Nephron (organoid): ENCODE measurements around the gene AP2M1.
A peak's percentile ranks its signal among the peaks of the same experiment; 100 is the strongest.

ENCODE experiments used
- H3K27ac Mint-ChIP-seq, 3 experiments: 2 replicates each; pipeline ENCODE4 v1.8.0; 2020; ENCODE audit warnings: mixed read lengths in 3 of 3, mild to moderate bottlenecking in 2 of 3, moderate library complexity in 1 of 3
- H3K27me3 Mint-ChIP-seq: 2 replicates; pipeline ENCODE4 v1.8.0; 2021; ENCODE audit warnings: low read depth, mild to moderate bottlenecking, moderate library complexity, mixed read lengths
- H3K36me3 Mint-ChIP-seq: 2 replicates; pipeline ENCODE4 v1.8.0; 2020; ENCODE audit warnings: low read depth, mixed read lengths
- H3K4me1 Mint-ChIP-seq: 2 replicates; pipeline ENCODE4 v1.8.0; 2020; ENCODE audit warnings: mixed read lengths
- H3K4me3 Mint-ChIP-seq, 3 experiments: 2 replicates each; pipeline ENCODE4 v1.8.0; 2020; ENCODE audit warnings: mild to moderate bottlenecking in 3 of 3, mixed read lengths in 3 of 3, moderate library complexity in 2 of 3
- H3K9me3 Mint-ChIP-seq: 2 replicates; pipeline ENCODE4 v1.8.0; 2020; ENCODE audit warnings: mixed read lengths
- CTCF ChIP-seq, 3 experiments: fragments of 200-600 bp; sonication (generic); IDR thresholded peaks; one replicate each; pipeline ENCODE4 v1.5.0; 2021; ENCODE audit warnings: antibody characterized with exemption in 3 of 3; ENCODE audit not compliant: unreplicated experiment in 3 of 3

AP2M1 gene

GRCh38 chr3:184174284-184174645, 390 bp upstream of the AP2M1 start:
- Mint-ChIP-seq H3K4me3 (peak overlapping the region; percentile 94 to 99 (median 97)), H3K27ac (peak overlapping the region; percentile 81 to 94 (median 93)), H3K9me3 (no peaks in the 10 kb centered on the region), H3K36me3 (peaks cover 43% of the 10 kb centered on the region), H3K27me3 (no peaks in the 10 kb centered on the region), H3K4me1 (peaks cover 40% of the 10 kb centered on the region)
- no peak for TF ChIP-seq CTCF (IDR thresholded peaks at IDR 0.05; ENCODE audit: unreplicated experiment in 3 of 3)

GRCh38 chr3:184175506-184175905, 851 bp downstream of the AP2M1 start:
- Mint-ChIP-seq H3K4me1 (peaks cover 40% of the 10 kb centered on the region), H3K27me3 (no peaks in the 10 kb centered on the region), H3K27ac (peak overlapping the region; percentile 84 to 94 (median 91)), H3K4me3 (peak overlapping the region; percentile 94 to 99 (median 97)), H3K36me3 (peaks cover 54% of the 10 kb centered on the region), H3K9me3 (no peaks in the 10 kb centered on the region)
- TF ChIP-seq CTCF (IDR thresholded peaks at IDR 0.05; ENCODE audit: unreplicated experiment in 3 of 3): no peak

- Mint-ChIP-seq H3K9me3 (no peaks in the 10 kb centered on the region), H3K4me1 (peaks cover 40% of the 10 kb centered on the region), H3K36me3 (peaks cover 55% of the 10 kb centered on the region), H3K4me3 (peak overlapping the region; percentile 94 to 99 (median 97)), H3K27ac (peak overlapping the region; percentile 91 to 94 (median 94)), H3K27me3 (no peaks in the 10 kb centered on the region)
- TF ChIP-seq CTCF (IDR thresholded peaks at IDR 0.05; ENCODE audit: unreplicated experiment in 3 of 3): no peak
These were observed 1.3 kb downstream of the AP2M1 start for GRCh38 chr3:184175981-184176376.

- H3K4me3 Mint-ChIP-seq: peak overlapping the region; percentile 94 to 99 (median 97)
- H3K36me3 Mint-ChIP-seq: peaks cover 55% of the 10 kb centered on the region
- H3K27me3 Mint-ChIP-seq: no peaks in the 10 kb centered on the region
- TF ChIP-seq CTCF (IDR thresholded peaks at IDR 0.05; ENCODE audit: unreplicated experiment in 3 of 3): no peak
- peak overlapping the region; percentile 91 to 94 (median 94) for H3K27ac Mint-ChIP-seq
- H3K9me3 Mint-ChIP-seq: no peaks in the 10 kb centered on the region
- H3K4me1 Mint-ChIP-seq: peaks cover 40% of the 10 kb centered on the region
These were observed 2.0 kb downstream of the AP2M1 start for GRCh38 chr3:184176377-184177330.

DNA sequence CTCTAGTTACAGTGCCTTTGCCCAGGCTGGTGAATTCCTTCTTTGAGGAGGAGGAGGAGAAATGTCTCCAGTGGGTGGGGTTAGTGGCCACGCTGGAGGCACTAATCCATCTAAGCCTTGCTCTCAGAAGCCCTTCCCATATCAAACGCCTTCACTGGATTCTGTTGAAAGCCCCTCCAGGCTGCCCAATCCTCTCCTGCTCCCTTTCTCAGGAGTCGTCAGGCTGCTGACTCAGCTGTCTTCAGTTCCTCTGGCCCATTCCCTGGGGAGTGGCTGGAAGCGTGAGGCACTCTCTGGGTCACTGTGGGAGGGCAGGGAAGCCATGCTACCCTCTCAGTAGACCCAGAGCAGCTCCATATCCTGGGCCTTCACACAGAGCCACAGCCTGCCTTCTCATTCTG, 2.7 kb downstream of the AP2M1 start:
- Mint-ChIP-seq H3K27ac (peak overlapping the region; percentile 91 to 94 (median 94)), H3K4me1 (peaks cover 40% of the 10 kb centered on the region), H3K36me3 (peaks cover 53% of the 10 kb centered on the region), H3K9me3 (no peaks in the 10 kb centered on the region), H3K27me3 (no peaks in the 10 kb centered on the region), H3K4me3 (peak overlapping the region; percentile 94 to 99 (median 97))
- no peak for TF ChIP-seq CTCF (IDR thresholded peaks at IDR 0.05; ENCODE audit: unreplicated experiment in 3 of 3)
